Liver (tissue), 9 donors: Measurements from ENCODE around the gene NOTO. TPM values are rescaled to one million over a fixed set of nuclear protein-coding genes. Genes with fewer than 3 reads are reported as not detected.

Source experiments
- DNase-seq: peaks from one replicate; pipeline ENCODE4 v3.0.0-alpha.2; 2017; ENCODE audit warnings: low spot score
- H3K27ac ChIP-seq, 2 donors: one replicate each; pipeline ENCODE4 v1.7.0; 2013; ENCODE audit warnings: inconsistent platforms in 2 of 2, low read length in 2 of 2, control low read depth in 1 of 2, low read depth in 1 of 2, mild to moderate bottlenecking in 1 of 2
- H3K27me3 ChIP-seq, 4 donors: one replicate each; pipeline versions ENCODE4 v1.6.1 to v1.7.0; 2013; ENCODE audit warnings: low read length in 3 of 4, inconsistent platforms in 1 of 4, mild to moderate bottlenecking in 1 of 4, moderate library complexity in 1 of 4; ENCODE audit not compliant: control insufficient read depth in 4 of 4, insufficient read depth in 4 of 4
- H3K36me3 ChIP-seq, 4 donors: one replicate each; pipeline versions ENCODE4 v1.6.1 to v1.7.0; 2013; ENCODE audit warnings: low read length in 3 of 4, mild to moderate bottlenecking in 3 of 4, low read depth in 1 of 4, moderate library complexity in 1 of 4; ENCODE audit not compliant: control insufficient read depth in 4 of 4, insufficient read depth in 3 of 4
- H3K4me1 ChIP-seq, 4 donors: one replicate each; pipeline versions ENCODE4 v1.6.1 to v1.7.0; 2013; ENCODE audit warnings: low read length in 3 of 4, mild to moderate bottlenecking in 3 of 4, moderate library complexity in 1 of 4; ENCODE audit not compliant: control insufficient read depth in 4 of 4, insufficient read depth in 4 of 4
- H3K4me3 ChIP-seq, 3 donors: one replicate each; pipeline versions ENCODE4 v1.6.1 to v1.7.0; 2013; ENCODE audit warnings: low read length in 3 of 3, control low read depth in 1 of 3, low read depth in 1 of 3, mild to moderate bottlenecking in 1 of 3
- H3K9ac ChIP-seq, 2 donors: one replicate each; pipeline ENCODE4 v1.7.0; 2013; ENCODE audit warnings: low read length in 2 of 2, mild to moderate bottlenecking in 2 of 2, moderate library complexity in 2 of 2, control low read depth in 1 of 2, low read depth in 1 of 2
- H3K9me3 ChIP-seq, 4 donors: one replicate each; pipeline versions ENCODE4 v1.6.1 to v1.7.0; 2013; ENCODE audit warnings: low read length in 3 of 4; ENCODE audit not compliant: control insufficient read depth in 4 of 4
- ATF3 ChIP-seq: IDR thresholded peaks from 2 replicates; pipeline ENCODE4 v1.6.1; 2016; ENCODE audit warnings: antibody characterized with exemption
- EGR1 ChIP-seq, 2 donors: IDR thresholded peaks; 2 replicates each; pipeline ENCODE4 v1.6.1; 2016 to 2018; ENCODE audit warnings: antibody characterized with exemption in 2 of 2, low read depth in 2 of 2
- FOXA1 ChIP-seq: IDR thresholded peaks from 2 replicates; pipeline ENCODE4 v1.6.1; 2016; ENCODE audit warnings: antibody characterized with exemption
- FOXA2 ChIP-seq: IDR thresholded peaks from 2 replicates; pipeline ENCODE4 v1.6.1; 2016; ENCODE audit warnings: antibody characterized with exemption
- GABPA ChIP-seq, 2 donors: IDR thresholded peaks in 1 of 2; conservative IDR thresholded peaks in 1 of 2; 2 replicates each; pipeline ENCODE4 v1.6.1; 2016; ENCODE audit warnings: antibody characterized with exemption in 2 of 2, mild to moderate bottlenecking in 1 of 2, moderate library complexity in 1 of 2
- JUND ChIP-seq, 2 donors: IDR thresholded peaks; 2 replicates each; pipeline ENCODE4 v1.6.1; 2016; ENCODE audit warnings: antibody characterized with exemption in 2 of 2
- MAX ChIP-seq: IDR thresholded peaks from 2 replicates; pipeline ENCODE4 v1.6.1; 2016; ENCODE audit warnings: antibody characterized with exemption
- NR2F2 ChIP-seq: IDR thresholded peaks from 2 replicates; pipeline ENCODE4 v1.6.1; 2016; ENCODE audit warnings: antibody characterized with exemption
- REST ChIP-seq: IDR thresholded peaks from 2 replicates; pipeline ENCODE4 v1.6.1; 2016; ENCODE audit warnings: antibody characterized with exemption, mild to moderate bottlenecking
- RXRA ChIP-seq, 2 donors: IDR thresholded peaks; 2 replicates each; pipeline ENCODE4 v1.6.1; 2017 to 2018; ENCODE audit warnings: antibody characterized with exemption in 2 of 2, mild to moderate bottlenecking in 1 of 2
- SP1 ChIP-seq: IDR thresholded peaks from 2 replicates; pipeline ENCODE4 v1.6.1; 2018; ENCODE audit warnings: antibody characterized with exemption, mild to moderate bottlenecking
- TAF1 ChIP-seq: conservative IDR thresholded peaks from 2 replicates; pipeline ENCODE4 v1.6.1; 2016; ENCODE audit warnings: antibody characterized with exemption, mild to moderate bottlenecking
- YY1 ChIP-seq: IDR thresholded peaks from 2 replicates; pipeline ENCODE4 v1.6.1; 2016; ENCODE audit warnings: antibody characterized with exemption, mild to moderate bottlenecking
- ZBTB33 ChIP-seq: IDR thresholded peaks from 2 replicates; pipeline ENCODE4 v1.6.1; 2016; ENCODE audit warnings: antibody characterized with exemption
- WGBS: extraction: QIAGEN DNeasy Blood & Tissue Kit; methylation state at CpG from one replicate; pipeline ENCODE4 v1.1.7; 2013; 5-methylcytosine and 5-hydroxymethylcytosine counted together
- polyA plus RNA-seq, 2 donors: library from polyadenylated mRNA; stranded (reverse) in 1 of 2; unstranded in 1 of 2; fragments of 200-250 nt in 1 of 2; fragments of >200 nt in 1 of 2; fragmentation: Nextera tagmentation in 1 of 2; extraction: Ambion mirVana in 1 of 2; gene quantifications; one replicate each; pipeline versions ENCODE4 v1.2.1 to v1.2.3, GENCODE V29; 2013 to 2015
- total RNA-seq, 2 donors: library from RNA; depleted of rRNA; stranded (reverse); fragments of >200 nt; gene quantifications; one replicate each; pipeline ENCODE4 v1.2.3, GENCODE V29; 2014
- donor health status: healthy.
- donor health status: healthy.
- donor health status: healthy.
- donor health status: healthy.
- donor health status: healthy.

NOTO gene
- total and polyA plus RNA-seq, 4 donors = not detected

GRCh38 chr2:73253400-73253799, 51.0 kb downstream of the NOTO start:
- peaks cover 9 to 58% (median 39%) of the 10 kb centered on the region in 4 donors for H3K36me3 ChIP-seq
- no peak for DNase-seq
- H3K27ac ChIP-seq = no peak overlapping the region
- H3K4me1 ChIP-seq = no peaks in the 10 kb centered on the region
- 83% methylated on average over 2 of the region's 2 CpGs for WGBS
- no peak for TF ChIP-seq MAX
- TF ChIP-seq EGR1 (IDR thresholded peaks at IDR 0.05; ENCODE audit: low read depth in 2 of 2) = no peak
- TF ChIP-seq FOXA1 = no peak
- TF ChIP-seq ATF3 = no peak
- TF ChIP-seq GABPA (IDR thresholded peaks at IDR 0.05 in 1 of 2, conservative IDR thresholded peaks at IDR 0.05 in 1 of 2) = no peak
- TF ChIP-seq NR2F2 = no peak
- TF ChIP-seq RXRA (IDR thresholded peaks at IDR 0.05) = no peak
- H3K9ac ChIP-seq = no peak overlapping the region
- H3K4me3 ChIP-seq = no peak overlapping the region
- no peaks in the 10 kb centered on the region for H3K9me3 ChIP-seq
- no peaks in the 10 kb centered on the region for H3K27me3 ChIP-seq

GRCh38 chr2:73253901-73254300, 51.5 kb downstream of the NOTO start:
- peaks cover 8 to 53% (median 34%) of the 10 kb centered on the region in 4 donors for H3K36me3 ChIP-seq
- no peaks in the 10 kb centered on the region for H3K27me3 ChIP-seq
- no peaks in the 10 kb centered on the region for H3K9me3 ChIP-seq
- H3K9ac ChIP-seq = no peak overlapping the region
- H3K4me1 ChIP-seq = no peaks in the 10 kb centered on the region
- 95% methylated on average over 3 of the region's 3 CpGs for WGBS
- H3K27ac ChIP-seq = no peak overlapping the region
- DNase-seq = no peak
- H3K4me3 ChIP-seq = no peak overlapping the region
- no peak for TF ChIP-seq GABPA (IDR thresholded peaks at IDR 0.05 in 1 of 2, conservative IDR thresholded peaks at IDR 0.05 in 1 of 2)
- no peak for TF ChIP-seq RXRA (IDR thresholded peaks at IDR 0.05)
- TF ChIP-seq TAF1 = no peak
- TF ChIP-seq FOXA2 = no peak
- no peak for TF ChIP-seq ATF3
- TF ChIP-seq NR2F2 = no peak
- no peak for TF ChIP-seq JUND (IDR thresholded peaks at IDR 0.05)
- no peak for TF ChIP-seq ZBTB33

GRCh38 chr2:73254343-73255006, 52.1 kb downstream of the NOTO start:
- 96% methylated on average over 7 of the region's 7 CpGs for WGBS
- H3K27ac ChIP-seq = no peak overlapping the region

More at GRCh38 chr2:73254343-73255006, 52.1 kb downstream of the NOTO start:
- TF ChIP-seq ZBTB33 (no peak), RXRA (IDR thresholded peaks at IDR 0.05) (no peak), YY1 (no peak), SP1 (no peak), REST (no peak), ATF3 (no peak), FOXA1 (no peak)
- Histone ChIP-seq H3K4me3 (no peak overlapping the region), H3K9me3 (no peaks in the 10 kb centered on the region), H3K27me3 (no peaks in the 10 kb centered on the region), H3K9ac (no peak overlapping the region), H3K36me3 (peaks cover 7 to 48% (median 30%) of the 10 kb centered on the region in 4 donors), H3K4me1 (no peaks in the 10 kb centered on the region)
- DNase-seq = no peak
